ENCODE measurements around the gene MAPK1. TPM values are rescaled to one million over a fixed set of nuclear protein-coding genes. Genes with fewer than 3 reads are reported as not detected.
A peak's percentile ranks its signal among the peaks of the same experiment; 100 is the strongest.
"Not testable (repeated sequence)": the region's sequence is repeated elsewhere in the genome, so short reads cannot be mapped to it uniquely, and the experiment has no call there.

MAPK1 gene
- total RNA-seq, 1 experiment from 2014 or later, result 53.6 TPM

- Histone ChIP-seq H2AFZ (ENCODE audit: low read length) (no peak overlapping the region), H3K27ac (ENCODE audit: low read length) (no peak overlapping the region), H3K4me3 (ENCODE audit: low read length) (no peak overlapping the region), H3K9me3 (ENCODE audit: low read length) (no peaks in the 10 kb centered on the region), H3K4me2 (ENCODE audit: low read depth, low read length, poor library complexity, severe bottlenecking) (no peak overlapping the region), H3K36me3 (ENCODE audit: insufficient read depth, low read length) (no peaks in the 10 kb centered on the region), H3K27me3 (ENCODE audit: low read length) (no peaks in the 10 kb centered on the region), H3K4me1 (ENCODE audit: low read length) (no peaks in the 10 kb centered on the region), H4K20me1 (ENCODE audit: insufficient read depth, low read depth, low read length) (no peaks in the 10 kb centered on the region), H3K9ac (ENCODE audit: low read length) (no peak overlapping the region), H3K79me2 (ENCODE audit: low read length) (no peaks in the 10 kb centered on the region), H3K9me2 (replicated peaks; ENCODE audit: insufficient read depth, low read length) (no peaks in the 10 kb centered on the region)
- no peak for DNase-seq
These were observed 22.0 kb upstream of the MAPK1 start for GRCh38 chr22:21889251-21889990.

GRCh38 chr22:21887841-21888240 is 20.4 kb upstream of the MAPK1 start:
- Histone ChIP-seq H3K9ac (ENCODE audit: low read length) (no peak overlapping the region), H3K4me1 (ENCODE audit: low read length) (no peaks in the 10 kb centered on the region), H3K4me3 (ENCODE audit: low read length) (no peak overlapping the region), H4K20me1 (ENCODE audit: insufficient read depth, low read depth, low read length) (no peaks in the 10 kb centered on the region), H3K9me2 (replicated peaks; ENCODE audit: insufficient read depth, low read length) (no peaks in the 10 kb centered on the region), H3K27me3 (ENCODE audit: low read length) (no peaks in the 10 kb centered on the region), H3K4me2 (ENCODE audit: low read depth, low read length, poor library complexity, severe bottlenecking) (no peak overlapping the region), H3K79me2 (ENCODE audit: low read length) (no peaks in the 10 kb centered on the region), H3K9me3 (ENCODE audit: low read length) (no peaks in the 10 kb centered on the region), H3K36me3 (ENCODE audit: insufficient read depth, low read length) (no peaks in the 10 kb centered on the region), H2AFZ (ENCODE audit: low read length) (no peak overlapping the region), H3K27ac (ENCODE audit: low read length) (no peak overlapping the region)
- DNase-seq, result no peak

GRCh38 chr22:21883930-21884329 is 16.5 kb upstream of the MAPK1 start:
- H3K4me3 ChIP-seq (ENCODE audit: low read length); H3K27ac ChIP-seq (ENCODE audit: low read length); H3K27me3 ChIP-seq (ENCODE audit: low read length); H4K20me1 ChIP-seq (ENCODE audit: insufficient read depth, low read depth, low read length); H3K36me3 ChIP-seq (ENCODE audit: insufficient read depth, low read length); H3K79me2 ChIP-seq (ENCODE audit: low read length); H3K9me3 ChIP-seq (ENCODE audit: low read length); H3K9ac ChIP-seq (ENCODE audit: low read length); H3K9me2 ChIP-seq (replicated peaks; ENCODE audit: insufficient read depth, low read length); H3K4me2 ChIP-seq (ENCODE audit: low read depth, low read length, poor library complexity, severe bottlenecking); DNase-seq; H3K4me1 ChIP-seq (ENCODE audit: low read length); H2AFZ ChIP-seq (ENCODE audit: low read length): not testable (repeated sequence)

GRCh38 chr22:21882754-21883333 is 15.4 kb upstream of the MAPK1 start:
- not testable (repeated sequence) for H3K36me3 ChIP-seq (ENCODE audit: insufficient read depth, low read length); H3K79me2 ChIP-seq (ENCODE audit: low read length); H3K4me1 ChIP-seq (ENCODE audit: low read length); DNase-seq; H3K4me3 ChIP-seq (ENCODE audit: low read length); H4K20me1 ChIP-seq (ENCODE audit: insufficient read depth, low read depth, low read length); H3K9me2 ChIP-seq (replicated peaks; ENCODE audit: insufficient read depth, low read length); H3K9ac ChIP-seq (ENCODE audit: low read length); H2AFZ ChIP-seq (ENCODE audit: low read length); H3K27ac ChIP-seq (ENCODE audit: low read length); H3K4me2 ChIP-seq (ENCODE audit: low read depth, low read length, poor library complexity, severe bottlenecking); H3K9me3 ChIP-seq (ENCODE audit: low read length); H3K27me3 ChIP-seq (ENCODE audit: low read length)

GRCh38 chr22:21881841-21882753 is 14.7 kb upstream of the MAPK1 start:
- no peaks in the 10 kb centered on the region for H3K9me3 ChIP-seq (ENCODE audit: low read length)
- H3K4me2 ChIP-seq (ENCODE audit: low read depth, low read length, poor library complexity, severe bottlenecking), result no peak overlapping the region
- no peaks in the 10 kb centered on the region for H3K36me3 ChIP-seq (ENCODE audit: insufficient read depth, low read length)
- DNase-seq, result no peak
- H3K4me3 ChIP-seq (ENCODE audit: low read length), result no peak overlapping the region
- H3K9me2 ChIP-seq (replicated peaks; ENCODE audit: insufficient read depth, low read length), result no peaks in the 10 kb centered on the region
- H3K4me1 ChIP-seq (ENCODE audit: low read length), result peaks cover under 1% of the 10 kb centered on the region; the same call in 1 of the 2 replicates
- H2AFZ ChIP-seq (ENCODE audit: low read length), result no peak overlapping the region
- no peak overlapping the region for H3K9ac ChIP-seq (ENCODE audit: low read length)
- H4K20me1 ChIP-seq (ENCODE audit: insufficient read depth, low read depth, low read length), result no peaks in the 10 kb centered on the region
- no peak overlapping the region for H3K27ac ChIP-seq (ENCODE audit: low read length)
- no peaks in the 10 kb centered on the region for H3K79me2 ChIP-seq (ENCODE audit: low read length)
- H3K27me3 ChIP-seq (ENCODE audit: low read length), result no peaks in the 10 kb centered on the region

- no peaks in the 10 kb centered on the region for H3K79me2 ChIP-seq (ENCODE audit: low read length)
These were observed 9.2 kb upstream of the MAPK1 start for GRCh38 chr22:21876486-21877176.

GRCh38 chr22:21874953-21875352 is 7.5 kb upstream of the MAPK1 start:
- not testable (repeated sequence) for H3K79me2 ChIP-seq (ENCODE audit: low read length); H3K27me3 ChIP-seq (ENCODE audit: low read length); H3K4me2 ChIP-seq (ENCODE audit: low read depth, low read length, poor library complexity, severe bottlenecking); DNase-seq; H3K9me2 ChIP-seq (replicated peaks; ENCODE audit: insufficient read depth, low read length); H3K36me3 ChIP-seq (ENCODE audit: insufficient read depth, low read length); H2AFZ ChIP-seq (ENCODE audit: low read length); H3K27ac ChIP-seq (ENCODE audit: low read length); H3K9me3 ChIP-seq (ENCODE audit: low read length); H3K9ac ChIP-seq (ENCODE audit: low read length); H3K4me1 ChIP-seq (ENCODE audit: low read length); H3K4me3 ChIP-seq (ENCODE audit: low read length); H4K20me1 ChIP-seq (ENCODE audit: insufficient read depth, low read depth, low read length)

More at GRCh38 chr22:21876486-21877176, 9.2 kb upstream of the MAPK1 start:
- Histone ChIP-seq H3K27ac (ENCODE audit: low read length) (no peak overlapping the region), H3K4me2 (ENCODE audit: low read depth, low read length, poor library complexity, severe bottlenecking) (no peak overlapping the region), H3K9me2 (replicated peaks; ENCODE audit: insufficient read depth, low read length) (no peaks in the 10 kb centered on the region), H2AFZ (ENCODE audit: low read length) (no peak overlapping the region), H4K20me1 (ENCODE audit: insufficient read depth, low read depth, low read length) (no peaks in the 10 kb centered on the region), H3K36me3 (ENCODE audit: insufficient read depth, low read length) (no peaks in the 10 kb centered on the region), H3K9me3 (ENCODE audit: low read length) (no peaks in the 10 kb centered on the region), H3K27me3 (ENCODE audit: low read length) (no peaks in the 10 kb centered on the region), H3K4me1 (ENCODE audit: low read length) (peaks cover 7% of the 10 kb centered on the region), H3K9ac (ENCODE audit: low read length) (no peak overlapping the region), H3K4me3 (ENCODE audit: low read length) (no peak overlapping the region)
- DNase-seq, result peak; percentile 50

- no peaks in the 10 kb centered on the region for H3K9me2 ChIP-seq (replicated peaks; ENCODE audit: insufficient read depth, low read length)
- no peaks in the 10 kb centered on the region for H3K27me3 ChIP-seq (ENCODE audit: low read length)
- no peak overlapping the region for H2AFZ ChIP-seq (ENCODE audit: low read length)
- peaks cover 10% of the 10 kb centered on the region for H3K4me1 ChIP-seq (ENCODE audit: low read length)
- H3K4me2 ChIP-seq (ENCODE audit: low read depth, low read length, poor library complexity, severe bottlenecking), result no peak overlapping the region
- DNase-seq, result no peak
- H3K36me3 ChIP-seq (ENCODE audit: insufficient read depth, low read length), result no peaks in the 10 kb centered on the region
- H4K20me1 ChIP-seq (ENCODE audit: insufficient read depth, low read depth, low read length), result no peaks in the 10 kb centered on the region
- no peak overlapping the region for H3K9ac ChIP-seq (ENCODE audit: low read length)
- no peak overlapping the region for H3K27ac ChIP-seq (ENCODE audit: low read length)
- H3K4me3 ChIP-seq (ENCODE audit: low read length), result no peak overlapping the region
- H3K9me3 ChIP-seq (ENCODE audit: low read length), result no peaks in the 10 kb centered on the region
- H3K79me2 ChIP-seq (ENCODE audit: low read length), result no peaks in the 10 kb centered on the region
These were observed 6.2 kb upstream of the MAPK1 start for GRCh38 chr22:21873619-21874018.
